Stimulated activated effector memory CD8-positive, alpha-beta T cell treated with anti-CD3 and anti-CD28 coated beads, Interleukin-12 subunit alpha, Interleukin-12 subunit beta, amount 100 ng/mL, for 72 hours (primary cell): ENCODE results near the gene UVRAG.
"Not testable (repeated sequence)": the region's sequence is repeated elsewhere in the genome, so short reads cannot be mapped to it uniquely, and the experiment has no call there.

Experiments used
- ATAC-seq: fragments of 150-1000 bp; cut with Tn5 transposase; 2 replicates; pipeline ENCODE4 v1.10.0; 2021
- DNase-seq, 2 donors: peaks; one replicate each; pipeline ENCODE4 v3.0.0; 2021 to 2022; ENCODE audit warnings: low spot score in 2 of 2
- H3K27ac Mint-ChIP-seq: one replicate; pipeline ENCODE4 v1.8.0; 2022; ENCODE audit warnings: mild to moderate bottlenecking, mixed read lengths
- H3K36me3 Mint-ChIP-seq: one replicate; pipeline ENCODE4 v1.8.0; 2022; ENCODE audit warnings: mild to moderate bottlenecking, mixed read lengths
- H3K4me1 Mint-ChIP-seq: one replicate; pipeline ENCODE4 v1.8.0; 2022; ENCODE audit warnings: mixed read lengths
- H3K4me3 Mint-ChIP-seq: one replicate; pipeline ENCODE4 v1.8.0; 2022; ENCODE audit warnings: mild to moderate bottlenecking, mixed read lengths
- H3K9me3 Mint-ChIP-seq: one replicate; pipeline ENCODE4 v1.8.0; 2022; ENCODE audit warnings: mixed read lengths

The UVRAG gene

GRCh38 chr11:75946531-75947530 lies 131.8 kb downstream of the UVRAG start:
- Mint-ChIP-seq H3K4me3 (no peak overlapping the region), H3K36me3 (no peaks in the 10 kb centered on the region), H3K9me3 (no peaks in the 10 kb centered on the region), H3K27ac (no peak overlapping the region), H3K4me1 (peaks cover 10% of the 10 kb centered on the region)
- no peak for DNase-seq
- ATAC-seq: no peak

DNA sequence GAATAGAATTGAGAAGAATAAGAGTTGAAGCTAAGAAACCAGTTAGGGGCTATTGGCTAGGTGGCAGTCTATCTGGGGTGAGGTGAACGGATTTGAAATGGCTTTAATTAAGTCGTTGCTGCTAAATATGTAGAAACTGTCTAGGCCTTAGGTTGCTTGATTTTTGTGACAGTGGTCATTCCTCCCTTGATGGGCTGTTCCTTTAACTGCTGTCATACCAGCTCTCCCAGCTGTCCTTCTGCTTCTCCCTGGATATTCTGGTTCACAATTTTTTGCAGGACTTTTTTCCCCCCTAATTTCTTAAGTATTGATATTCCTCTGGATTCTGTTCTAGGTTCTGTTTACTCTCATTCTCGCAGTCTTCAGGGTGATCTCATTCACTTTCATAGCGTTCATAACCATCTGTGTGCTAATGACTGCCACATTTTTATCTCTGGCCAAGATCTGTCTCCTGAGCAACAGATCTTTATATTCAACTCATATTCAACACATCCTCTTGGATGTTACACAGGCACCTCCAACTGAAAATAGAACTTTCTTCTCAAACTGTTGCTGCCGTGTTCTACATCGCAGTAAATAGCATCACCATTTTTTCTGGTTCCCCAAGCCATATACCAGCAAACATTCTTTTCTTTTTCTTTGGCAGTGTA lies 134.1 kb downstream of the UVRAG start:
- DNase-seq: no peak
- no peak for ATAC-seq

DNA sequence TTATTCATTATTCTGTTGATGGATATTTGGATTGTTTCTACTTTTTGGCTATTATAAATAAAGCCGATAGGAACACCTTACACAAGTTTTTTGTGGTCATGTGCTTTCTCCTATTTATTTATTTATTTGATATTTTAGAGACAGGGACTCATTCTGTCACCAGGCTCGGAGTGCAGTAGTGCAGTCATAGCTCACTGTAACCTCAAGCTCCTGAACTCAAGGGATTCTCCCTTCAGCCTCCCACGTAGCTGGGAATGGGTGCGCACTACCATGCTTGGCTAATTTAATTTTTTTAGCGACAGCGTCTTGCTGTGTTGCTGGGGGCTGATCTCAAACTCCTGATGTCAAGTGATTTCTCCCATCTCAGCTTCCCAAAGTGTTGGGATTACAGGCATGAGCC lies 135.1 kb downstream of the UVRAG start:
- no peak for DNase-seq
- Mint-ChIP-seq H3K4me1 (peaks cover 5% of the 10 kb centered on the region), H3K9me3 (no peaks in the 10 kb centered on the region), H3K4me3 (no peak overlapping the region), H3K27ac (no peak overlapping the region), H3K36me3 (no peaks in the 10 kb centered on the region)
- no peak for ATAC-seq

More for the DNA sequence above, 134.1 kb downstream of the UVRAG start:
- Mint-ChIP-seq H3K36me3 (no peaks in the 10 kb centered on the region), H3K9me3 (no peaks in the 10 kb centered on the region), H3K4me1 (peaks cover 7% of the 10 kb centered on the region), H3K4me3 (no peak overlapping the region), H3K27ac (no peak overlapping the region)

- H3K36me3 Mint-ChIP-seq: no peaks in the 10 kb centered on the region
- H3K4me1 Mint-ChIP-seq: no peaks in the 10 kb centered on the region
- H3K9me3 Mint-ChIP-seq: no peaks in the 10 kb centered on the region
- no peak overlapping the region for H3K4me3 Mint-ChIP-seq
- no peak overlapping the region for H3K27ac Mint-ChIP-seq
- no peak for DNase-seq
- ATAC-seq: no peak
Observed at GRCh38 chr11:75954039-75954438, 139.0 kb downstream of the UVRAG start.

- no peaks in the 10 kb centered on the region for H3K9me3 Mint-ChIP-seq
Observed at GRCh38 chr11:75955443-75955842, 140.4 kb downstream of the UVRAG start.

DNA sequence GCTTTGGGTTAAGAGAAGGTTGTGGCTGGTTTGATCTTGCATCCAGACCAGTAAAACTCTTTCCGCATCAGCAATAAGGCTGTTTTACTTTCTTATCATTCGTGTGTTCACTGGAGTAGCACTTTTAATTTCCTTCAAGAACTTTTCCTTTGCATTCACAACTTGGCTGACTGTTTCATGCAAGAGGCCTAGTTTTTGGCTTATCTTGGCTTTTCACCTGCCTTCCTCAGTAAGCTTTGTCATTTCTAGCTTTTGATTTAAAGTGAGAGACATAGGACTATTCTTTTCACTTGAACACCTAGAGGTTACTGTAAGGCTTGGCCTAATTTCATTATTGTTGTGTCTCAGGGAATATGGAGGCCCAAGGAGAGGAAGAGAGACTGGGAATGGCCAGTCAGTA lies 144.5 kb downstream of the UVRAG start:
- Mint-ChIP-seq H3K4me3 (no peak overlapping the region), H3K36me3 (no peaks in the 10 kb centered on the region), H3K27ac (no peak overlapping the region), H3K9me3 (no peaks in the 10 kb centered on the region), H3K4me1 (peaks cover 6% of the 10 kb centered on the region)
- ATAC-seq (no peak), DNase-seq (no peak)

More at GRCh38 chr11:75955443-75955842, 140.4 kb downstream of the UVRAG start:
- no peak overlapping the region for H3K4me3 Mint-ChIP-seq
- DNase-seq (no peak), ATAC-seq (no peak)
- H3K4me1 Mint-ChIP-seq: peaks cover 6% of the 10 kb centered on the region
- H3K27ac Mint-ChIP-seq: no peak overlapping the region
- no peaks in the 10 kb centered on the region for H3K36me3 Mint-ChIP-seq

- Mint-ChIP-seq H3K36me3 (no peaks in the 10 kb centered on the region), H3K27ac (no peak overlapping the region), H3K9me3 (no peaks in the 10 kb centered on the region), H3K4me1 (peaks cover 13% of the 10 kb centered on the region), H3K4me3 (no peak overlapping the region)
- ATAC-seq (no peak), DNase-seq (no peak)
Observed at GRCh38 chr11:75964071-75964470, 149.1 kb downstream of the UVRAG start.

GRCh38 chr11:75966537-75967287 lies 151.7 kb downstream of the UVRAG start:
- H3K9me3 Mint-ChIP-seq: no peaks in the 10 kb centered on the region
- no peak overlapping the region for H3K4me3 Mint-ChIP-seq
- H3K4me1 Mint-ChIP-seq: peaks cover 12% of the 10 kb centered on the region
- no peak overlapping the region for H3K27ac Mint-ChIP-seq
- peak; percentile 77 for ATAC-seq
- no peak for DNase-seq
- H3K36me3 Mint-ChIP-seq: no peaks in the 10 kb centered on the region

- Mint-ChIP-seq H3K4me3 (no peak overlapping the region), H3K4me1 (peaks cover 17% of the 10 kb centered on the region), H3K36me3 (no peaks in the 10 kb centered on the region), H3K9me3 (peaks cover 6% of the 10 kb centered on the region), H3K27ac (no peak overlapping the region)
- DNase-seq (no peak), ATAC-seq (no peak)
Observed at GRCh38 chr11:75968021-75968625, 153.1 kb downstream of the UVRAG start.

DNA sequence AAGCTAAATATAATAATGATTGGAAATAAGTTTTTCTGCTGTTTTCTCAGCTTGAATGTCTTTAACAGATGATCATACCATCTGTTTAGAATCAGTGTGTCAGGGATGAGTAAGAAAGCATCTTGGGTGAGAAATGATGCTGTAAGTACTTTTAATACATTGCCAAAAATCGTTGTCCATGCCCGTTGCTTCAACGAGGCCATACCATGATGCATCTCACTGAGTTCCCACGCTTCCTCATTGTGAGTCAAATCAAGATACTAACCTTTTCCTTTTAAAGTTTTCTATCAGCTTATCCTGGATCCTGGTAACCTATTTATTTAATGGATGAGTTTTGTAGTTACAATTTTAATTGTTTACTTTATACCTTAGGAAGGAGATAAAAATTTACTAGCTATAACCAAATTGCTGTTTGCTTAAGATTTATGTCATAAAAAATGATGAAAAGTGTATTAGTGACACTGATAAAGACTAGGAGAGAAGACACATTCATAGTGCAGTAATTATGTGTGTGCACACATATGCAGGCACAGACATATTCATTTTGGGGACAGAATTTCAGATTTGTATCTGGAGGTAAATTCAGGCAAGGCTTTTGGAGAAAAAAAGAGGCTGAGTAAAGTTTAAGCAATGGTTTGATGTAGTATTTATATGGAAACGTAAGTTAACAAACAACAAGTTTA lies 154.8 kb downstream of the UVRAG start:
- no peak overlapping the region for H3K4me3 Mint-ChIP-seq
- no peaks in the 10 kb centered on the region for H3K36me3 Mint-ChIP-seq
- no peak for DNase-seq

GRCh38 chr11:75973710-75974109 lies 158.7 kb downstream of the UVRAG start:
- H3K27ac Mint-ChIP-seq, H3K9me3 Mint-ChIP-seq, ATAC-seq, H3K36me3 Mint-ChIP-seq, DNase-seq, H3K4me3 Mint-ChIP-seq: not testable (repeated sequence)
- peaks cover 32% of the 10 kb centered on the region for H3K4me1 Mint-ChIP-seq

More for the DNA sequence above, 154.8 kb downstream of the UVRAG start:
- Mint-ChIP-seq H3K9me3 (peaks cover 8% of the 10 kb centered on the region), H3K4me1 (peaks cover 17% of the 10 kb centered on the region), H3K27ac (no peak overlapping the region)
- ATAC-seq: no peak

GRCh38 chr11:75979075-75979474 lies 164.1 kb downstream of the UVRAG start:
- Mint-ChIP-seq H3K36me3 (peaks cover 12% of the 10 kb centered on the region), H3K4me1 (peaks cover 28% of the 10 kb centered on the region)
- not testable (repeated sequence) for H3K4me3 Mint-ChIP-seq, H3K9me3 Mint-ChIP-seq, DNase-seq, H3K27ac Mint-ChIP-seq, ATAC-seq

DNA sequence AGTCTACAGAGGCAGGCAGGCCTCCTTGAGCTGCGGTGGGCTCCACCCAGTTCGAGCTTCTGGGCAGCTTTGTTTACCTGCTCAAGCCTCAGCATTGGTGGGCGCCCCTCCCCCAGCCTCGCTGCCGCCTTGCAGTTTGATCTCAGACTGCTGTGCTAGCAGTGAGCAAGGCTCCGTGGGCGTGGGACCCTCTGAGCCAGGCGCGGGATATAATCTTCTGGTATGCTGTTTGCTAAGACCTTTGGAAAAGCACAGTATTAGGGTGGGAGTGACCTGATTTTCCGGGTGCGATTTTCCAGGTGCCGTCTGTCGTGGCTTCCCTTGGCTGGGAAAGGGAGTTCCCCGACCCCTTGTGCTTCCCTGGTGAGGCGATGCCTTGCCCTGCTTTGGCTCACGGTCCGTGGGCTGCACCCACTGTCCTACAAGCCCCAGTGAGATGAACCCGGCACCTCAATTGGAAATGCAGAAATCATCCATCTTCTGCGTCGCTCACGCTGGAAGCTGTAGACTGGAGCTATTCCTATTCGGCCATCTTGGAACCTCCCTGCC lies 164.5 kb downstream of the UVRAG start:
- Mint-ChIP-seq H3K4me1 (peaks cover 28% of the 10 kb centered on the region), H3K36me3 (peaks cover 17% of the 10 kb centered on the region)
- ATAC-seq, H3K4me3 Mint-ChIP-seq, DNase-seq, H3K9me3 Mint-ChIP-seq, H3K27ac Mint-ChIP-seq: not testable (repeated sequence)

GRCh38 chr11:75980031-75980430 lies 165.0 kb downstream of the UVRAG start:
- Mint-ChIP-seq H3K4me1 (peaks cover 28% of the 10 kb centered on the region), H3K36me3 (peaks cover 22% of the 10 kb centered on the region), H3K9me3 (no peaks in the 10 kb centered on the region), H3K27ac (peak overlapping the region; percentile 2), H3K4me3 (no peak overlapping the region)
- DNase-seq (no peak), ATAC-seq (no peak)
